Astrocyte of the spinal cord (primary cell): Measurements from ENCODE around the gene RABL3.

ENCODE experiments used
- DNase-seq: peaks from one replicate; pipeline ENCODE4 v3.0.0; 2011; ENCODE audit warnings: low read depth, low spot score
- H3K4me3 ChIP-seq: 2 replicates; pipeline ENCODE4 v1.5.1; 2011; ENCODE audit warnings: low read depth, mild to moderate bottlenecking, low read length, moderate library complexity
- CTCF ChIP-seq: IDR thresholded peaks from 2 replicates; pipeline ENCODE4 v1.5.1; 2012; ENCODE audit warnings: low read depth, mild to moderate bottlenecking, low read length, inconsistent platforms
- in situ Hi-C: cut with HindIII; loops from 2 replicates; pipeline ENCODE4 v1.10.0; 2017; ENCODE audit warnings: low sequenced_read_pairs

RABL3 gene

GRCh38 chr3:120636795-120637401, 105.4 kb downstream of the RABL3 start:
- no peak for TF ChIP-seq CTCF
- no peak for DNase-seq
- H3K4me3 ChIP-seq: no peak overlapping the region
- in situ Hi-C loops: no loop called here
